OCI-LY3 (cell line): ENCODE results near the gene CFH.

Source experiments
- H2AFZ ChIP-seq: fragments of 200-600, 300-600 bp; shearing (Covaris generic); 2 replicates; pipeline ENCODE4 v1.6.0; 2014; ENCODE audit warnings: antibody characterized with exemption, low read depth, low read length
- H3K27ac ChIP-seq: fragments of 200-600, 300-600 bp; sonication (generic); 2 replicates; pipeline ENCODE4 v1.5.1; 2014; ENCODE audit warnings: mild to moderate bottlenecking, low read length, moderate library complexity, mixed read lengths
- H3K27me3 ChIP-seq: fragments of 200-600, 300-600 bp; sonication (generic); 2 replicates; pipeline ENCODE4 v1.6.1; 2014; ENCODE audit warnings: low read depth, low read length, mixed read lengths
- H3K36me3 ChIP-seq: fragments of 200-600, 300-600 bp; sonication (generic); replicated peaks from 2 replicates; pipeline ENCODE3; 2014; ENCODE audit warnings: low read depth, low read length, mixed read lengths
- H3K4me1 ChIP-seq: fragments of 300-600, 200-600 bp; sonication (generic); 2 replicates; pipeline ENCODE4 v1.6.1; 2014; ENCODE audit warnings: low read length, mixed read lengths
- H3K4me2 ChIP-seq: fragments of 200-600, 300-600 bp; sonication (generic); 2 replicates; pipeline ENCODE4 v1.6.1; 2014; ENCODE audit warnings: low read length, mixed read lengths
- H3K4me3 ChIP-seq: fragments of 300-600, 200-600 bp; sonication (generic); 2 replicates; pipeline ENCODE4 v1.5.1; 2014; ENCODE audit warnings: antibody characterized with exemption, mild to moderate bottlenecking, low read length, moderate library complexity
- H3K79me2 ChIP-seq: fragments of 300-600, 200-600 bp; shearing (Covaris generic); 2 replicates; pipeline ENCODE4 v1.6.1; 2014; ENCODE audit warnings: mild to moderate bottlenecking, low read length, mixed read lengths
- H3K9ac ChIP-seq: fragments of 300-600, 200-600 bp; shearing (Covaris generic); 2 replicates; pipeline ENCODE4 v1.6.0; 2014; ENCODE audit warnings: mild to moderate bottlenecking, low read length, moderate library complexity
- H3K9me3 ChIP-seq: fragments of 200-600, 300-600 bp; shearing (Covaris generic); 2 replicates; pipeline ENCODE4 v1.6.1; 2014; ENCODE audit warnings: low read length, mixed read lengths; ENCODE audit not compliant: insufficient read depth
- H4K20me1 ChIP-seq: fragments of 200-600, 300-600 bp; sonication (generic); 2 replicates; pipeline ENCODE4 v1.6.1; 2016; ENCODE audit warnings: low read length, mixed read lengths; ENCODE audit not compliant: insufficient read depth
- CTCF ChIP-seq: fragments of 200-600, 300-600 bp; sonication (generic); IDR thresholded peaks from 2 replicates; pipeline ENCODE4 v1.5.1; 2014; ENCODE audit warnings: antibody characterized with exemption, low read length, low read depth
- EZH2phosphoT487 ChIP-seq: fragments of 200-600 bp; shearing (Covaris generic); IDR thresholded peaks from 2 replicates; pipeline ENCODE4 v1.6.1; 2018; ENCODE audit warnings: antibody characterized with exemption, mixed run types, low read depth

Gene CFH

GRCh38 chr1:196732526-196732925 is 80.7 kb downstream of the CFH start:
- H3K36me3 ChIP-seq = no peaks in the 10 kb centered on the region
- no peaks in the 10 kb centered on the region for H4K20me1 ChIP-seq
- H3K4me3 ChIP-seq = no peak overlapping the region
- no peaks in the 10 kb centered on the region for H3K79me2 ChIP-seq
- H3K27ac ChIP-seq = no peak overlapping the region
- H3K4me2 ChIP-seq = no peak overlapping the region
- H3K9me3 ChIP-seq = peaks cover 6% of the 10 kb centered on the region; the same call in 1 of the 2 replicates
- H3K9ac ChIP-seq = no peak overlapping the region
- H3K4me1 ChIP-seq = no peaks in the 10 kb centered on the region
- H3K27me3 ChIP-seq = no peaks in the 10 kb centered on the region
- no peak for TF ChIP-seq EZH2phosphoT487
- no peak for TF ChIP-seq CTCF
- H2AFZ ChIP-seq = no peak overlapping the region

- Histone ChIP-seq H3K9me3 (peaks cover 9% of the 10 kb centered on the region), H3K36me3 (no peaks in the 10 kb centered on the region), H3K4me2 (no peak overlapping the region), H3K4me3 (no peak overlapping the region), H4K20me1 (no peaks in the 10 kb centered on the region), H3K9ac (no peak overlapping the region), H3K4me1 (no peaks in the 10 kb centered on the region), H3K27ac (no peak overlapping the region), H3K79me2 (no peaks in the 10 kb centered on the region), H3K27me3 (no peaks in the 10 kb centered on the region), H2AFZ (no peak overlapping the region)
- TF ChIP-seq EZH2phosphoT487 (no peak), CTCF (no peak)
Observed at GRCh38 chr1:196733091-196733970, 81.5 kb downstream of the CFH start.

- Histone ChIP-seq H3K4me3 (no peak overlapping the region), H2AFZ (no peak overlapping the region), H3K4me2 (no peak overlapping the region), H3K4me1 (no peaks in the 10 kb centered on the region), H3K79me2 (no peaks in the 10 kb centered on the region), H3K27me3 (no peaks in the 10 kb centered on the region), H3K9ac (no peak overlapping the region), H3K9me3 (peaks cover 16% of the 10 kb centered on the region), H4K20me1 (no peaks in the 10 kb centered on the region), H3K36me3 (no peaks in the 10 kb centered on the region), H3K27ac (no peak overlapping the region)
- TF ChIP-seq CTCF (no peak), EZH2phosphoT487 (no peak)
Observed at GRCh38 chr1:196734006-196734405, 82.2 kb downstream of the CFH start.

GRCh38 chr1:196734460-196734859 is 82.6 kb downstream of the CFH start:
- H2AFZ ChIP-seq = no peak overlapping the region
- TF ChIP-seq CTCF (no peak), EZH2phosphoT487 (no peak)
- no peaks in the 10 kb centered on the region for H3K27me3 ChIP-seq
- no peak overlapping the region for H3K27ac ChIP-seq
- no peaks in the 10 kb centered on the region for H4K20me1 ChIP-seq
- no peak overlapping the region for H3K4me3 ChIP-seq
- H3K4me2 ChIP-seq = no peak overlapping the region
- no peaks in the 10 kb centered on the region for H3K79me2 ChIP-seq
- H3K9ac ChIP-seq = no peak overlapping the region
- H3K4me1 ChIP-seq = no peaks in the 10 kb centered on the region
- H3K9me3 ChIP-seq = peaks cover 20% of the 10 kb centered on the region
- H3K36me3 ChIP-seq = no peaks in the 10 kb centered on the region
